NCI-H1930 (cell line): Measurements from ENCODE around the gene GCN1.

Experiments
- DNase-seq, 2 experiments: peaks; one replicate each; lab custom pipeline; 2025; lab: John Stamatoyannopoulos, UW

The GCN1 gene

GRCh38 chr12:120229487-120230325, 35.2 kb upstream of the GCN1 start:
- DNase-seq = no peak

GRCh38 chr12:120229071-120229486, 34.6 kb upstream of the GCN1 start:
- DNase-seq = no peak

- peak; percentile 20 to 58 for DNase-seq
Observed at GRCh38 chr12:120228291-120229070, 34.0 kb upstream of the GCN1 start.

DNA sequence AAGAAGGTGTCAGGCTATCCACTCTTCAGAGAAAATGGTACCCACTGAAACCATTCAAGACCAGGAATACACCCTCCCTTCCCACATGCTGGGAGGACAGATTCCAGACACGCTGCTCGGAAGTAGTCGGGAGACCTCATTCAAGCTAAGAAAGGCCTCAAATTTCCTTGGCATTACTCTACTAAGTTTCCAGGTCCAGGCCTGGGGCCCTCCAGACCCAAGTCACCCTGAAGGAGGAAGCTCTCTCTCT, 33.5 kb upstream of the GCN1 start:
- DNase-seq = no peak

DNA sequence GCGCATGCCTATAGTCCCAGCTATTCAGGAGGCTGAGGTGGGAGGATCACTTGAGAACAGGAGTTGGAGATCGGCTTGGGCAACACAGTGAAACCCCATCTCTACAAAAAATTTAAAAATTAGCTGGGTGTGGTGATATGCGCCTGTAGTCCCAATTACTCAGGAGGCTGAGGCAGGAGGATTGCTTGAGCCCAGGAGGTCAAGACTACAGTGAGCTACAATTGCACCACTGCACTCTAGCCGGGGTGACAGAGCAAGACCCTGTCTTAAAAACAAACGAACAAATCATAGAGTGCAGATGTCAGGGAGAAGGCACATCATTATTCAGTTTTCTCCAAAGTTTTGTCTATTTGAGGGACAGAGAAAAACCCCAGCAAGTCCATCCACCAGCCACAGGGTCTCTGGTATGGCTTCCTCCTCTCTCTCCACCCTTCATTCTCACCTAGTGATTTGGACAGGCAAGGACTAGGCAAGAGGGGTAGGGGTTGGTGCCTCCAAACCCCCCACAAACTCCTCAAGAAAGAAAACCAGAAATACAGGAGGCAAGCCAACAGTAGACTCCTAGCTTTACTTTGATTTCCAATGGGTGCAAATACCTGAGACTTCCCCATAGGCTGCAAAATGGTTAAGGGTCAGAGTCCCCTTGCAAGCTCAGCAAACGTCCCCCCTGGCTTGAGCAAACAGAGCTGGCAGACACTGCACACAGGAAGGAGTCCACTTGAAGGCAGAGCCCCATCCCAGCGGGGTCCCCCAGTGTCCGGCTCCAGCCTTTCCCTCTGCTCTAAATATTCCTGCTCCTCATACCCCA, 32.9 kb upstream of the GCN1 start:
- DNase-seq = no peak

GRCh38 chr12:120225852-120226640, 31.5 kb upstream of the GCN1 start:
- DNase-seq = no peak

DNA sequence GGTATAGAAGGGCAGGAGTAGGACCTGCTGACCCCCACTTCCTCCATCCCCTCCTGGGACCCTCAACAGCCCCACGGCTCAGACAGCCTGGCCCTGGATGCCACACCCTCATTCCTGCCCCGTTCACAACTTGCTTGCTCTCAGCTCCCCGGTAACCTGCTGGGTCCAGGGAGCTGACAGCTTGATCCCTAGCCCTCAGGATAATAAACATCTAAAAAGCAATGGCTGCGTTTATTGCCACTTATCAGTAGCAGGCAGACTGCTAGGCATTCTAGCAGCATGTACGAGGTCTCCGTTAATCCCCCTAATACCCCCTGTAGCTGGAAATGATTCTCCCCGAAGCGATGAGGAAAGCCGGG, 30.7 kb upstream of the GCN1 start:
- no peak for DNase-seq

DNA sequence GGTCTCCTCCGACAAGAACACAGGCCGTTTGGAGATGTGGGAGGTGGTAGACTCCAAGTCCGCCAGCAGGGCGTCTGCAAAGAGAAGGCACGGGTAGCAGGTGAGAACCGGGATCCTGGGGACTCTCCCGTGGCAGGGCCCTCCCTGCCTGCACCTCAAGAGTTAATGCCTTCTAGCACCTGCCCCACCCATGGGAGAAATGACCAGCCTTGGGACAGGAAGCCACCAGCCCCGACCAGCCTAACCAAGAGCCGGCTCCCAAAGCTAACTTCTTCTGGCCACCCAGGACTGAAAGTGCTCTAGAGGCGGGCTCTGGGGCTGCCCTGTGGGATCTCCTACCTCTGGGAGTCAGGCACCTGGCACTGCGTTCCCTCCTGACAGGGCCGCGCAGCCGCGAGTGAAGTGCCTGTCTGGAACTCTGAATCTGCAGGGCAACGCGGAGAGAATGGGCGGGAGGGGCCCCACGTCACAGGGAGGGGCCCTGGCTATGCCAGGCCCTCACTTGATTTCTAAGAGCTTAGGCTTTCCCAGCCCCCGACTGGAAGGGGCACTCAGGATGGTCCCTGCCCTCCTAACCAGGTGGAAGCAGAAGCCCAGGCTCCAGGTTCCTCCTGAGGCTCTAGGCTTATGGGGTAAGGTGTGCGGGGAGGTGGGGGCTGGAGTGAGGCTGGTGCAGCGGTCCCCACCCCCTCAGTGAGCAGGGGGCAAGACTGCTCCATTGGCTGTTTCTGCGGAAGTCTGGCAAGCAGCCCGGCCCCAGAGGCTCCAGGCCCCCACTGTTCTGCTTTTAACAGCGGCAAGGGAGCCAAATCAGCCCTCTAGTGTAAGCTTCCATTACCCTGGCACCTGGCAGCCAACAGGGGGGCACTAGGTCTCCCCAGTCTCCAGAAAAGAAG, 30.0 kb upstream of the GCN1 start:
- DNase-seq = no peak

DNA sequence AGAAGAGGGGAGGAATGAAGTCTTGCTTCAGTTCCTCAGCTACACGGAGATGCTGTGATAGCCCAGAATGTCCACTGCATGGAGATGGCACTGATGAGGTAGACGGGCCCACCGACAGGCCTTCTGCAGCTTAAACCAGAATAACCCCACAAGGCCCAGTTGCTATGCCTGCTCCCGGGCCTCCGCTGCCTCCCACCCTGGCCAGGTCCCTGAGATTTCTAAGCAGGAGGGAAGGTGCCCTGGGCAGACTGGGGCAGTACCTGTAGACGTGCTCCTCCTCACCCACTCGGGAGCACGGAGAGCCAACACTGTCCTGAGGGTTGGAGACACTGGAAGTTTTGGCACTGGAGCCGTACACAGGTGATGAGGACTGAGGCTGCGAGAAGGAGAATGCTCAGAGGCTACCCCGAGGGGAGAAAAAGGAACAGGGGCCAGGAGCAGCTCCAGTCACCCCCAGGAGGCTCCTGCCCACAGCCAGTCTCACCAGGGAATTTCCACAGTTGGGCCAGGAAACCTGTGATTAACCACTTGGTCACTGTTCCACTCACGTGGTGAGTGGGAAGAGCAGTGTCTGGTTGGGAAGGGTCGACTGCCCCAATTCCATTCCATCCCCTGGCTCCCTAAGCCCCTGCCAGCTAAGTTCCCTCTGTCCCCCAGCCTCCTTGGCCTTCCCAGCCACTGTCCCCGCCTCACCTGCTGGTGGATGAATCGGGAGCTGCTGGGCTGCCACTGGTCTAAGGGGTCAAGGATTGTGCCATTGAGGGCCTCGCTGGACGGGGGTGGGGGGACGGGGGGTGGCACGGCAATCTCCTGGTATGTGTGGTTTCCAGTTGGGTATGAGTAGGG, 29.2 kb upstream of the GCN1 start:
- no peak for DNase-seq

GRCh38 chr12:120222288-120222832, 27.8 kb upstream of the GCN1 start:
- DNase-seq = no peak

DNA sequence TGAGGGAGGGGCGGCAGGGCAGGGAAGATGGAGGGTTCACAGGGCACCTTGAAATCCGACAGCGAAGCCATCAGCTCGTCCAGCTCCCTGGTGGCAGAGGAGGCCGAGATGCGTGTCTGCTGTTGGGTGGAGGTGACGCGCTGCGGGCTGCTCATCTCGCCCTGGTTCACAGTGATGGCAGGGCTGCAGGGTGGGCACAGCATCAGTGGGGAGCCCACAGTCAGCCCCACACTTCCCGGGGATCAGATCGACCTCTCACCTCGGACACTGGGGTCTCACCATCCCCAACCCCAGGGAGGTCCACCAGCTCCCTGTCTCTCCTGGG, 27.0 kb upstream of the GCN1 start:
- no peak for DNase-seq

- no peak for DNase-seq
Observed at GRCh38 chr12:120220838-120221575, 26.5 kb upstream of the GCN1 start.

GRCh38 chr12:120218680-120219606, 24.4 kb upstream of the GCN1 start:
- DNase-seq = no peak

GRCh38 chr12:120216742-120217605, 22.5 kb upstream of the GCN1 start:
- no peak for DNase-seq

- no peak for DNase-seq
Observed at GRCh38 chr12:120215766-120216735, 21.5 kb upstream of the GCN1 start.

DNA sequence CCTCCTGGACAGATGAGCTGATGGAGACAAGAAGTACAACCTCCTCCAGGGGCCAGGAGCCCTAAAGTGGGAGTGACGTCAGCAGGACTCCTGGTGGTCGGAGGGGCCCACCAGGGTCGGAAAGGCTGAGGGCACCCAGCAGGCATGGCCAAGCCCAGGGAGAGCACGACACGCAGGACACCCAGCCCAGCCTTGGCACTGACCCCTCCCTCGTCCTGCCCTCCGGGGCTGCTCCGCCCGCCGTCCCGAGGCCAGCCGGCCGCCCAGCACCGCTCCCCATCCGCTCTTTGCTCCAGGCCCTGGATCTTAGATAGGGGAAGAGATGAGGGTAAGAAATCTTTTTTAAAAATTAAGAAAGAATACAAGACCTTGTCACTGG, 20.8 kb upstream of the GCN1 start:
- no peak for DNase-seq
